ENCODE results near the gene TSHZ1. TPM values are rescaled to one million over a fixed set of nuclear protein-coding genes. Genes with fewer than 3 reads are reported as not detected.

The TSHZ1 gene
- total RNA-seq, 1 donor from 2014 or later, result 24.6 TPM

GRCh38 chr18:75238786-75239185 is 28.2 kb downstream of the TSHZ1 start:
- DNase-seq, result no peak
- no peaks in the 10 kb centered on the region for H3K27me3 ChIP-seq (ENCODE audit: low read depth)
- H3K9me3 ChIP-seq (replicated peaks), result peaks cover 6% of the 10 kb centered on the region
- no peak overlapping the region for H3K27ac ChIP-seq (replicated peaks)
- TF ChIP-seq CTCF (IDR thresholded peaks at IDR 0.05; ENCODE audit: borderline replicate concordance), result no peak
- no peak overlapping the region for H3K4me3 ChIP-seq
- H3K36me3 ChIP-seq, result peaks cover 8% of the 10 kb centered on the region
- intact Hi-C loops (cut with micrococcal nuclease), result no loop called here
- H3K4me1 ChIP-seq, result peaks cover 35% of the 10 kb centered on the region

GRCh38 chr18:75240433-75240832 is 29.8 kb downstream of the TSHZ1 start:
- TF ChIP-seq CTCF (IDR thresholded peaks at IDR 0.05; ENCODE audit: borderline replicate concordance), result no peak
- Histone ChIP-seq H3K27ac (replicated peaks) (no peak overlapping the region), H3K27me3 (ENCODE audit: low read depth) (no peaks in the 10 kb centered on the region), H3K4me3 (no peak overlapping the region), H3K36me3 (peaks cover 6% of the 10 kb centered on the region), H3K4me1 (peaks cover 51% of the 10 kb centered on the region), H3K9me3 (replicated peaks) (peaks cover 6% of the 10 kb centered on the region)
- no peak for DNase-seq
- intact Hi-C loops (cut with micrococcal nuclease), result no loop called here

DNA sequence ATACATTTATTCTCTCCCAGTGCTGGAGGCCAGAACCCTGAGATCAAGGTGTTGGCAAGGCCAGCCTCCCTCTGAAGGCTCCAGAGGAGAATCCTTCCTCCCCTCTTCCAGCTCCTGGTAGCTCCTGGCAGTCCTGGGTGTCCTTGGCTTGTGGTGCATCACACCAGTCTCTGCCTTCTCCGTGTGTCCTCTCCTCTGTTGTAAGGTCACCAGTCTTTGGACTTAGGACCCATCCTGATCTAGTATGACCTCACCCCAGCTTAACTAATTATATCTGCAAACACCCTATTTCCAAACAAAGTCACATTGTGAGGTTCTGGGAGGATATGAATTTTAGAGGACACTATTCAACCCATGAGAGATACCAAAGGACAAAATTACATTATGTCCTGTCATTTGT is 31.1 kb downstream of the TSHZ1 start:
- H3K36me3 ChIP-seq, result no peaks in the 10 kb centered on the region
- DNase-seq, result no peak
- H3K4me3 ChIP-seq, result no peak overlapping the region
- no peaks in the 10 kb centered on the region for H3K27me3 ChIP-seq (ENCODE audit: low read depth)
- intact Hi-C loops (cut with micrococcal nuclease), result no loop called here
- no peak for TF ChIP-seq CTCF (IDR thresholded peaks at IDR 0.05; ENCODE audit: borderline replicate concordance)
- H3K4me1 ChIP-seq, result peaks cover 62% of the 10 kb centered on the region
- peaks cover 6% of the 10 kb centered on the region for H3K9me3 ChIP-seq (replicated peaks)
- H3K27ac ChIP-seq (replicated peaks), result no peak overlapping the region

- Histone ChIP-seq H3K4me3 (no peak overlapping the region), H3K36me3 (no peaks in the 10 kb centered on the region), H3K27me3 (ENCODE audit: low read depth) (no peaks in the 10 kb centered on the region), H3K27ac (replicated peaks) (no peak overlapping the region), H3K4me1 (peaks cover 59% of the 10 kb centered on the region), H3K9me3 (replicated peaks) (peaks cover 6% of the 10 kb centered on the region)
- peak; percentile 52 for TF ChIP-seq CTCF (IDR thresholded peaks at IDR 0.05; ENCODE audit: borderline replicate concordance)
- no peak for DNase-seq
- intact Hi-C loops (cut with micrococcal nuclease), result no loop called here
These were observed 34.0 kb downstream of the TSHZ1 start for GRCh38 chr18:75244351-75245313.

- H3K36me3 ChIP-seq, result no peaks in the 10 kb centered on the region
- H3K4me3 ChIP-seq, result peak overlapping the region; percentile 61
- no peaks in the 10 kb centered on the region for H3K27me3 ChIP-seq (ENCODE audit: low read depth)
- H3K9me3 ChIP-seq (replicated peaks), result no peaks in the 10 kb centered on the region
- intact Hi-C loops (cut with micrococcal nuclease), result no loop called here
- H3K27ac ChIP-seq (replicated peaks), result peak overlapping the region; percentile 85
- peaks cover 59% of the 10 kb centered on the region for H3K4me1 ChIP-seq
- DNase-seq, result no peak
- no peak for TF ChIP-seq CTCF (IDR thresholded peaks at IDR 0.05; ENCODE audit: borderline replicate concordance)
These were observed 36.4 kb downstream of the TSHZ1 start for GRCh38 chr18:75246721-75247610.

Measured in left ventricle myocardium inferior (tissue), 1 donor.